HepG2 (cell line): Measurements from ENCODE around the gene CST8. TPM values are rescaled to one million over a fixed set of nuclear protein-coding genes. Genes with fewer than 3 reads are reported as not detected.

Source experiments
- ATAC-seq: fragments of 200-7000 bp; cut with Tn5 transposase; 3 replicates; pipeline ENCODE4 v1.9.1; 2020; ENCODE audit warnings: mild to moderate bottlenecking, moderate library complexity
- BruUV-seq: library from RNA; stranded (reverse); fragments of 400-500 nt; replicated peaks from 2 replicates; lab custom pipeline; 2021; lab: Mats Ljungman, UMichigan
- CTCF ChIA-PET: fragments of 300-600 bp; formaldehyde crosslinking; extraction: SDS; loops from one replicate; lab custom pipeline; 2021; ENCODE audit warnings: low total read pairs, inconsistent platforms, low intra/inter-chr PET ratio; lab: Yijun Ruan, JAX
- POLR2A ChIA-PET: fragments of 350-600 bp; sonication (Branson Sonifier 250); formaldehyde crosslinking; loops from one replicate; lab custom pipeline; 2020; ENCODE audit warnings: antibody characterized with exemption, inconsistent platforms; lab: Yijun Ruan, JAX
- DNase-seq: peaks from one replicate; pipeline ENCODE4 v3.0.0-alpha.2; 2015; ENCODE audit warnings: low spot score
- FAIRE-seq: peaks from 3 replicates; lab custom pipeline; 2011; peaks lifted over from hg19 to GRCh38; lab: Jason Lieb, UNC
- H2AFZ ChIP-seq: one replicate; pipeline ENCODE4 v1.6.1; 2011; ENCODE audit warnings: low read length, inconsistent platforms
- H3K27ac ChIP-seq: fragments of 300-600 bp; 3 replicates; pipeline ENCODE4 v1.8.0; 2011; ENCODE audit warnings: mixed run types, mild to moderate bottlenecking, mixed read lengths, low read length, inconsistent platforms; ENCODE audit not compliant: insufficient read depth; ENCODE audit errors: extremely low read length
- H3K27me3 ChIP-seq, 2 experiments: fragments of 200-600 bp in 1 of 2; 2 replicates in 1 of 2; 3 replicates in 1 of 2; pipeline versions ENCODE4 v1.6.0 to v1.8.0; 2011; ENCODE audit warnings: low read length in 2 of 2, mild to moderate bottlenecking in 2 of 2, moderate library complexity in 2 of 2, inconsistent platforms in 1 of 2; ENCODE audit not compliant: insufficient read depth in 2 of 2, control insufficient read depth in 1 of 2
- H3K36me3 ChIP-seq, 2 experiments: fragments of 200-600 bp in 1 of 2; replicated peaks in 1 of 2; 2 replicates in 1 of 2; 3 replicates in 1 of 2; pipeline versions ENCODE4 v1.5.1 to v1.8.0; 2011; ENCODE audit warnings: low read length in 2 of 2, inconsistent platforms in 1 of 2; ENCODE audit not compliant: insufficient read depth in 2 of 2, control insufficient read depth in 1 of 2
- H3K4me1 ChIP-seq: 2 replicates; pipeline ENCODE4 v1.5.1; 2012; ENCODE audit warnings: low read length, inconsistent platforms; ENCODE audit not compliant: insufficient read depth
- H3K4me2 ChIP-seq: 2 replicates; pipeline ENCODE4 v1.6.0; 2011; ENCODE audit warnings: low read depth, low read length, inconsistent platforms
- H3K4me3 ChIP-seq, 3 experiments: fragments of 200-600 bp in 1 of 3; sonication (generic), shearing (Covaris generic) in 1 of 3; replicated peaks in 1 of 3; 2 replicates each; pipeline ENCODE4 v1.5.1; 2011 to 2016; ENCODE audit warnings: low read length in 3 of 3, inconsistent platforms in 2 of 3, low read depth in 2 of 3, mild to moderate bottlenecking in 2 of 3, control low read depth in 1 of 3, mixed read lengths in 1 of 3; ENCODE audit not compliant: insufficient read depth in 1 of 3
- H3K79me2 ChIP-seq: one replicate; pipeline ENCODE4 v1.6.1; 2011; ENCODE audit warnings: low read length, inconsistent platforms; ENCODE audit not compliant: insufficient read depth
- H3K9ac ChIP-seq: 2 replicates; pipeline ENCODE4 v1.6.0; 2011; ENCODE audit warnings: mild to moderate bottlenecking, low read depth, low read length, inconsistent platforms; ENCODE audit not compliant: insufficient read depth
- H3K9me3 ChIP-seq: 2 replicates; pipeline ENCODE4 v1.5.1; 2012; ENCODE audit warnings: mild to moderate bottlenecking, low read length
- H4K20me1 ChIP-seq: 2 replicates; pipeline ENCODE4 v1.6.0; 2011; ENCODE audit warnings: inconsistent platforms, mild to moderate bottlenecking, low read length, moderate library complexity; ENCODE audit not compliant: insufficient read depth
- ASH2L ChIP-seq: fragments of 300-600, 200-600 bp; sonication (generic); IDR thresholded peaks from 2 replicates; pipeline ENCODE4 v1.7.0; 2017; ENCODE audit warnings: low read depth, mild to moderate bottlenecking, moderate library complexity, mixed read lengths, low read length; ENCODE audit not compliant: insufficient read length
- CEBPB ChIP-seq: IDR thresholded peaks from 2 replicates; pipeline ENCODE4 v1.6.1; 2011; ENCODE audit warnings: low read depth, low read length, improper control_type of control experiment, borderline replicate concordance
- RAD21 ChIP-seq: fragments of 450-650 bp; formaldehyde crosslinking; IDR thresholded peaks from 2 replicates; pipeline ENCODE4 v1.5.0; 2020; ENCODE audit warnings: mild to moderate bottlenecking
- REL ChIP-seq: sonication (generic); formaldehyde crosslinking; conservative IDR thresholded peaks from 2 replicates; pipeline ENCODE4 v1.8.0; 2022; ENCODE audit warnings: mild to moderate bottlenecking, missing genetic modification reagents, moderate library complexity
- SMAD9 ChIP-seq: sonication (generic); formaldehyde crosslinking; IDR thresholded peaks from 2 replicates; pipeline ENCODE4 v1.5.1; 2020; ENCODE audit warnings: mild to moderate bottlenecking, missing genetic modification reagents
- ZNF546 ChIP-seq: sonication (generic); formaldehyde crosslinking; conservative IDR thresholded peaks from 2 replicates; pipeline ENCODE4 v1.8.1; 2023; ENCODE audit warnings: mild to moderate bottlenecking, missing genetic modification reagents
- ZNF547 ChIP-seq: sonication (generic); formaldehyde crosslinking; IDR thresholded peaks from 2 replicates; pipeline ENCODE4 v1.5.1; 2020; ENCODE audit warnings: mild to moderate bottlenecking, missing genetic modification reagents
- WGBS: methylation state at CpG from one replicate; pipeline ENCODE4 v1.1.6; 2017; ENCODE audit warnings: low lambda C conversion rate; 5-methylcytosine and 5-hydroxymethylcytosine counted together
- in situ Hi-C: cut with HindIII; loops from 2 replicates; pipeline ENCODE4 v1.10.0; 2017; ENCODE audit warnings: low pct_unique_long_range_greater_than_20kb; ENCODE audit not compliant: extremely low pct_ligation_motif_present
- intact Hi-C: fragments of 100-400 bp; cut with micrococcal nuclease; formaldehyde crosslinking; loops from one replicate; pipeline ENCODE4 v1.10.0; 2022; ENCODE audit not compliant: unreplicated experiment
- polyA plus RNA-seq, 8 experiments: library from polyadenylated mRNA; depleted of rRNA in 3 of 8; stranded (reverse) in 7 of 8; unstranded in 1 of 8; fragments of >200 nt; fragmentation: Illumina TruSeq in 4 of 8; extraction: Trizol in 4 of 8; gene quantifications; 2 replicates each; pipeline versions ENCODE4 v1.2.1 to v1.2.3, GENCODE V29; 2011 to 2016; ENCODE audit warnings: low read depth in 4 of 8, missing spikeins in 1 of 8, mixed read lengths in 1 of 8; ENCODE audit not compliant: insufficient read depth in 1 of 8
- total RNA-seq, 5 experiments: library from RNA; depleted of rRNA; stranded (reverse); fragments of >200 nt; fragmentation: Illumina TruSeq; extraction: Trizol; gene quantifications; 2 replicates each; pipeline ENCODE4 v1.2.3, GENCODE V29; 2016; ENCODE audit warnings: low read depth in 1 of 5

Gene CST8
- total and polyA plus RNA-seq, 2 of the 13 experiments (the other 11 are each of a cell fraction or from before 2014, with no cell fraction given): not detected

DNA sequence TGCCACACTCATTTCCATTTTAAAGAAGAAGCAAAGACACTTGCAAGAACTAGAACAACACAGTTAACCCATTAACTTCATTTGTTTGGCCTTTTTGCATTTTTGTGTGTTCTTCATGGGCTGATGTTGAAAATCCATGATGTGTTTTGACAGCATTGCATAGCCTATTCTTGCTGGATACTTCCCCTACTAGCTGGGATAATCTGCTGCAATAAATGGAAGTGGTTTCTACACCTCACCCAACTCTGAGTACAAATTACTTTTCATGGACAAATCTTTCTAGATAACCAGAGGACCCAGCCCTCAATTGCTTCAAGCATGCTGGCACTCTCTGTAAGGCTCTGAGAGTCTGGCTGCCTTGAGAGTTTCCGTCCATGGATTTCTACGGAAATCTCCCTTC, 50.9 kb downstream of the CST8 start:
- ChIA-PET CTCF (no interaction called here), POLR2A (no interaction called here)
- no TSS peak for BruUV-seq
- WGBS: 59% methylated on average over 2 of the region's 2 CpGs
- no peak overlapping the region for H3K4me3 ChIP-seq
- peaks cover 1 to 9% of the 10 kb centered on the region in 2 experiments; a peak in 2 of 5 replicates for H3K27me3 ChIP-seq
- no peak overlapping the region for H2AFZ ChIP-seq
- FAIRE-seq (no peak), DNase-seq (no peak), ATAC-seq (no peak)
- H3K4me2 ChIP-seq: no peak overlapping the region
- no peak overlapping the region for H3K9ac ChIP-seq
- no peaks in the 10 kb centered on the region for H3K79me2 ChIP-seq
- in situ Hi-C loops: no loop called here
- H4K20me1 ChIP-seq: no peaks in the 10 kb centered on the region
- no peak for TF ChIP-seq REL
- TF ChIP-seq ASH2L: no peak
- TF ChIP-seq RAD21 (CRISPR knock-in tag): no peak
- intact Hi-C loops: no loop called here
- H3K9me3 ChIP-seq: no peaks in the 10 kb centered on the region
- peaks cover 14% of the 10 kb centered on the region for H3K4me1 ChIP-seq
- H3K27ac ChIP-seq: no peak overlapping the region
- no peaks in the 10 kb centered on the region for H3K36me3 ChIP-seq

- in situ Hi-C loops: no loop called here
- H3K79me2 ChIP-seq: no peaks in the 10 kb centered on the region
- FAIRE-seq: no peak
- peaks cover 1 to 9% of the 10 kb centered on the region in 2 experiments; a peak in 2 of 5 replicates for H3K27me3 ChIP-seq
- no peaks in the 10 kb centered on the region for H3K36me3 ChIP-seq
- CTCF ChIA-PET: no interaction called here
- no TSS peak for BruUV-seq
- peaks cover 19% of the 10 kb centered on the region for H3K4me1 ChIP-seq
- no peak overlapping the region for H3K9ac ChIP-seq
- no peaks in the 10 kb centered on the region for H3K9me3 ChIP-seq
- ATAC-seq: no peak
- no peak for DNase-seq
- H4K20me1 ChIP-seq: no peaks in the 10 kb centered on the region
- no peak overlapping the region for H3K4me3 ChIP-seq
- intact Hi-C loops: no loop called here
- WGBS: 27% methylated on average over 5 of the region's 5 CpGs
- no peak overlapping the region for H3K27ac ChIP-seq
- POLR2A ChIA-PET: no interaction called here
- TF ChIP-seq ZNF547 (CRISPR knock-in tag) (no peak), SMAD9 (CRISPR knock-in tag) (no peak), ZNF546 (CRISPR knock-in tag) (no peak), CEBPB (peak; percentile 77; the same call in 1 of the 2 replicates)
- TF ChIP-seq, all 625 proteins: peak for 1
- H2AFZ ChIP-seq: no peak overlapping the region
- H3K4me2 ChIP-seq: no peak overlapping the region
Measured at GRCh38 chr20:23542801-23543200, 51.9 kb downstream of the CST8 start.
